ENCODE measurements around the gene NEAT1.

GRCh38 chr11:65444314-65445051, 21.9 kb downstream of the NEAT1 start:
- TF ChIP-seq, protein P1, sequence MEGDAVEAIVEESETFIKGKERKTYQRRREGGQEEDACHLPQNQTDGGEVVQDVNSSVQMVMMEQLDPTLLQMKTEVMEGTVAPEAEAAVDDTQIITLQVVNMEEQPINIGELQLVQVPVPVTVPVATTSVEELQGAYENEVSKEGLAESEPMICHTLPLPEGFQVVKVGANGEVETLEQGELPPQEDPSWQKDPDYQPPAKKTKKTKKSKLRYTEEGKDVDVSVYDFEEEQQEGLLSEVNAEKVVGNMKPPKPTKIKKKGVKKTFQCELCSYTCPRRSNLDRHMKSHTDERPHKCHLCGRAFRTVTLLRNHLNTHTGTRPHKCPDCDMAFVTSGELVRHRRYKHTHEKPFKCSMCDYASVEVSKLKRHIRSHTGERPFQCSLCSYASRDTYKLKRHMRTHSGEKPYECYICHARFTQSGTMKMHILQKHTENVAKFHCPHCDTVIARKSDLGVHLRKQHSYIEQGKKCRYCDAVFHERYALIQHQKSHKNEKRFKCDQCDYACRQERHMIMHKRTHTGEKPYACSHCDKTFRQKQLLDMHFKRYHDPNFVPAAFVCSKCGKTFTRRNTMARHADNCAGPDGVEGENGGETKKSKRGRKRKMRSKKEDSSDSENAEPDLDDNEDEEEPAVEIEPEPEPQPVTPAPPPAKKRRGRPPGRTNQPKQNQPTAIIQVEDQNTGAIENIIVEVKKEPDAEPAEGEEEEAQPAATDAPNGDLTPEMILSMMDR (IDR thresholded peaks at IDR 0.05) = no peak
- TF ChIP-seq POLR2A (IDR thresholded peaks at IDR 0.05) = no peak
